ENCODE measurements around the gene ZSCAN21.
"Not testable (repeated sequence)": the region's sequence is repeated elsewhere in the genome, so short reads cannot be mapped to it uniquely, and the experiment has no call there.

The ZSCAN21 gene

DNA sequence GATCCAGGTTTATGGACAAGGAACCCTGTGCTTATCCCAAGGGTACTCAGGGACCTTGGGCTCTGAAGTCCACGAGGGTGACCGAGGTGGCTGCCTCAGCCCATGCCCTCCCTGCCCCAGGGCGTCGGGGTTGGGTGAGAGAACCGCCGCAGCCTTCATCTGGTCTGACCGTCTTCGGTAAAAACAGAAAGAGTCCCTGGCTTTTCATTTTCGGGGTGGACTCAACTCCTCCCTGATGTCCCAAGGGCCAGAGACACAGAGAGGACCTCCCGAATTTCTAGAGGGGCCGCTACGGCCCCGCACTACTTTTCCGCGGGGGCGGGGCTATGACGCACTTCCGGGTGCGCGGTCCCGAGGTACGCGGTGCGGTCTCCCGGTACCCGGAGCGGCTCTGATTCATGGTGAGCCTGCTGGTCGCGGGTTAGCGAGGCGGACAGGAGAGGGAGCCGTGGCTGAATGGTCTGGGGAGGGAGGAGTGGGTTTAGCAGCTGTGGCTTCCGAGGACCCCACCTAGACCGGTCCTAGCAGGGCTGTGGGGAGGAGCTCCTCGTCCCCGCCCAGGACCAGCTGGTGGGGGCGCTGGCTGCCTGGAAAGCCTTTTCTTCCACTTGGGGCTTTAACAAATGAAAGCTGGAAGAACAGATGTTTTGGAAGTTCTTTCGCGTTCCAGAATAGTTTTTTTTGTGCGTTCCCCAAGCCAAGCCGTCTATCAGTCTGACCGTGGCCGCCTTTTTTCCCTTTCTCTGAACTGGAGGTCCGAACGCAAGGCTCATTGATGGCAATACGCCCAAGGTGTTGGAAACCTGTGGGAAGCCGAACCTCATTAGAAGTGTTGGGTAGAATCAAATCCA, at the start of gene ZSCAN21:
ZSCAN21 (plus strand) TSS at position 334 of the 851 bp plus-strand sequence. CDS start 7,233 bp downstream, outside the sequence.
- peak; percentile 37 to 91 (median 76) for DNase-seq

DNA sequence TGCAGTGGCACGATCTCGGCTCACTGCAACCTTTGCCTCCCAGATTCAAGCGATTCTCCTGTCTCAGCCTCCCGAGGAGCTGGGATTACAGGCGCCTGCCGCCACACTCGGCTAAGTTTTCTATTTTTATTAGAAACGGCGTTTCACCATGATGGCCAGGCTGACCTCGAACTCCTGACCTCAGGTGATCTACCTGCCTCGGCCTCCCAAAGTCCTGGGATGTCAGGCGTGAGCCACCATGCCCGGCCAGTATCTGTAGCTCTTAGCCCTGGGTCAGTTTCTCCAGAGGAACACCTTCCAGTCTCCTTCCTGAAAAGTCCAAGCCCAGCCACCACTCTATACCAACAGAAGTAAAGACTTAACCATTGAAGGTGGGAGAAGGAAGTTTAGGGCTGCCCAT, 49.3 kb upstream of the ZSCAN21 start:
- DNase-seq, result no peak

DNA sequence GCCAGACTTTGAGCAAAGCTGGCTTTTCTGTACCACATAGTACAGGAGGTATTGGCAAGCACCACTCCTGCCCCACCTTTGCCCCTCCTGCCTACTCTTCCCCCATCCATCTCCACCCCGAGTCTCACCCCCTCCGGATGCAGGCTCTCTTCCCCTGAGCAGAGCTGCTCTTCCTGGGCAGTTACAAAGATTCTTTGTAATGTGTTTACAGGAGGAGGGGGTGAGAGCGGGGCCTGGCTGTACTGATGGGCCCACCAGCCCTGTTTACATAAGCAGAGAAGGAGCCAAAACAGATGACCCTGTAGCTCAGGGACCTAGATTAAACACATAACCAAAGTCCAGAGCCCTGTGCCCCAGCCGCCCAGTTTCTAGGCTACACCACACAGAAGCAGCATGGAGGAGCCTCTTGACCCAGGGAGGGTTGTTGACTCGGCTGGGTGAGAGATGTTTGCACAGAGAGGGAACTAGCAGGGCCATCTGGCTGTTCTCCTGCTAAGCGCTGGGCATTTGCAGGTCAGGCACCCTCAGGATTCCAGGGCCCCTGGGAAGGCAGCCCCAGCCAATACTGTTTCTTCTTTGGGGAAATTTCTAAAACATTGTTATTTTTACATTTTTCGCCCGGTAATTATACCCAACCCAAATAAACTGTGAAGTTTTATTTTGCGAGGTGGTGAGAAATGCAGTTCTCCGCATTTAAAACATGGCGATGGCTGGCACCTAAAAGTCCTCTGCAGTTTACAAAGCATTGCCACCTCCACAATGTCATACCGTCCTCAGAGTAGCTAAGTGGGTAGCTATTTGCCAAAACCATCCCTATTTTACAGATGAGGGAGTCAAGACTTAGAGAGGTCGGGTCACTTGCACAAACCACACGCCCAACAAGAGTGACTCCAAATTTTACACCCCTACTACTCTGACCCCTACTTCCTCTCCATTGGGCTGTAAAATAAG, 45.6 kb upstream of the ZSCAN21 start:
- DNase-seq, result peak in 40 of 51 donors; percentile 8 to 86 (median 44)

DNA sequence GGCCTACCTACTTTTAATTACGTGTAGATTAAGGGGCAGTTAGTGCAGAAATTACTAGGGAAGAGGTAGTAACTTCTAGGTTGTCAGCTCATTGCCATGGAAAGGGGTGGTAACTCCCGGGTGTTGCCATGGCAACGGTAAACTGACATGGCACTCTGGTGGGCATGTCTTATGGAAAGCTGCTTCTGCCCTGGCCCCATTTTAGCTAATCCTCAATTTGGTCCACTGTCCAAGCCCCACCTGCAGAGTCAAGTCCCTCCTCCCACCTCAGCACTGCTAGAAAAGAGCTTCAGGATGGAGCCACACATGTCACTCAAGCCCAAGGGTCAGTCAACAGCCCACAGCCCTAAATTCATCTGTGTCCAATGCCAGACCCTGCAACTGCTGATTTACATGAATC, 41.7 kb upstream of the ZSCAN21 start:
- DNase-seq, result no peak

DNA sequence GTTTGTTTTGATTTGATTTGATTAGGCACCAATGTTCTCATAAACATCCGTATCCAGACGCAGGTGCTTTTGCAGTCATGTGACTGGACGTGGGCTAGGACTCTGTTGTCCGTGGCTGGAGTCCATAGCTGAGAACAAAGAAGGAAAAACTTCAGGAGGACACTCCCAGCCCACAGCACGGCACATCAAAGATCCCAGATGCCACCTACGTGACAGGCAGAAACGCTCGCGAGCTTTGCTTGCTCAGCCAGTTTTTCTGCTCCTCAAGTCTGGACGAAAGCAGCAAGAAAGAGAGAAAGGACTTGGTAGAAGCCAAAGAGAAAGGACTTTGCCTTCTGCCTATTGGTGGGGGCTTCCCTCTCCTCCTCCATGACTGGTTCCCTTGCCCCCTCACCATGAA, 41.0 kb upstream of the ZSCAN21 start:
- no peak for DNase-seq

DNA sequence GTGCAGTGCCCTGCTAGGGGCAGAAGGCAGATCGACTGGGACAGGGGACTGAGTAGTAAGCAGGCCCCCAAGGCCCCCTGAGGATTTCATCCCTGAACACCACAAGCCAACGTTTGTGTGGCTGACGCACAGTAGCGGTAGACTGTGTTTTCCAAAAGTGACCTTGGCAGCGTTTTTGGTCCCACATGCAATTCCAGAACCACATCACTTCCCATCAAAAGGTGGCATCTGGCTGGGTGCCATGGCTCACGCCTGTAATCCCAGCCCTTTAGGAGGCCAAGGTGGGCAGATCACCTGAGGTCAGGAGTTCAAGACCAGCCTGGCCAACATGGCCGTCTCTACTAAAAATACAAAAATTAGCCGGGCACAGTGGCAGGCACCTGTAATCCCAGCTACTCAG, 39.6 kb upstream of the ZSCAN21 start:
- not testable (repeated sequence) for DNase-seq

DNA sequence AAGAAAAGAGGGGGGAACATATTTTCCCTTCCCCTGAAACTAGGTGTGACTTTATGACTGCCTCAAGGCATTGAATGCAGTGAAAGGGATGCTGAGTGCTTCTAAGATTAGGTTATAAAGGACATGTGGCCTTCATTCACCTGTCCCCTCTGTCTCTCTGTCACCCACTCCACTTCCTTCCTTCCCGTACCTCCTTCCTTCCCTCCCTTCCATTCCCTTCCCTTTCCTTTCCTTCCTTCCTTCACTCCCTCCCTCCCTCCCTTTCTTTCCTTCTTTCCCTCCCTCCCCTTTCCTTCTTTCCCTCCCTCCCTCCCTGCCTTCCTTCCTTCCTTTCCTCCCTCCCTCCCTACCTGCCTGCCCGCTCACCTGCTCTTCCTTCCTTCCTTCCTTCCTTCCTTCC, 38.7 kb upstream of the ZSCAN21 start:
- DNase-seq, result no peak

DNA sequence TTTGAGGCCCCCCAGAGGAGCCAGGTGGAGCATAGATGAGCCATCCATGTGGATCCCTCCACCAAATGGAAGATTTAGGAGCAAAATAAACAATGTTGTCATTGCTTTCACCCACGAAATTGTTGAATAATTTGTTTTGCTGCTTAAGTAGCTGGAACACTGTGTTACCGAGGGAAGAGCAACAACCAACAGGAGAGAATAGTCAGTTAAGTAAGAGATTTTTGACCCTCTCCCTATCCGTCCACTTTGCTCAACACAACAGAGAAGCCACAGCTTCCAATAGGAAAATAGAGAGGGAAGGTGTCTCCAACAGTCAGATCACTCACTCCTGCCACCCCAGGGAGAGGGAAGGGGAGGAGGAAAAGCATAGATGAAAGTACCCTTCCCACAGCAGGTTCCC, 38.1 kb upstream of the ZSCAN21 start:
- no peak for DNase-seq

DNA sequence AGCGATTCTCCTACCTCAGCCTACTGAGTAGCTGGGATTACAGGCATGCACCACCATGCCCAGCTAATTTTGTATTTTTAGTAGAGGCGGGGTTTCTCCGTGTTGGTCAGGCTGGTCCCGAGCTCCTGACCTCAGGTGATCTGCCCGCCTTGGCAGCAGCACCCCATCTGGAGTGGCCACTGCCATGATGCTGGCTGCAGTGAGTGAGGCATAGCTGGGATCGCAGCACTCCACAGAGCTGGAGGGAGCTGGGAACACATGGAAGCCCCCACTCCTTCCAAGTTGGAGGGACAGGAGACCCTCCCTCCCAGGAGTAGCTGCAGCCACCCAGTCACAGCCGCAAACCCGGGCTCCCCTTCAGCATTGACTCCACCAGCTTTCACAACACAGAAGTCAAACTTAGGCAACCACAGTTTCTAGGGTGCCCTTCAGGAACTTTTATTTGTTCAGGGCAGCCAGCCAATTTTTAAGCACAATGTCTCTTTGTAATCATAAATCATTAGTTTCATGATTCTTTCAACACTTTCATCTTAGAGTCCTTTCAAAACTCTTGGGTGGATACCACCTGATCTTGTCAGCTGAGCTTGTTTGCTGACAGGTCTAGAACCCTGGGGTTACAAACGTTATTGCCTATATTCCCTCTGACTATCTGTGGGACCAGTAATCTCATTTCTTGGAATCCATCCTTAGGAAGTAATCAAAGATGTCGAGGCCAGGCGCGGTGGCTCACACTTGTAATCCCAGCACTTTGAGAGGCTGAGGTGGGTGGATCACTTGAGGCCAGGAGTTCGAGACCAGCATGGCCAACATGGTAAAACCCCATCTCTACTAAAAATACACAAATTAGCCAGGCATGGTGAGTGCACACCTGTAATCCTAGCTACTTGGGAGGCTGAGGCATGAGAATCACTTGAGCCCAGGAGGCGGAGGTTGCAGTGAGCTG, 36.9 kb upstream of the ZSCAN21 start:
- peak in 2 of 51 donors; percentile 1 to 21 for DNase-seq

DNA sequence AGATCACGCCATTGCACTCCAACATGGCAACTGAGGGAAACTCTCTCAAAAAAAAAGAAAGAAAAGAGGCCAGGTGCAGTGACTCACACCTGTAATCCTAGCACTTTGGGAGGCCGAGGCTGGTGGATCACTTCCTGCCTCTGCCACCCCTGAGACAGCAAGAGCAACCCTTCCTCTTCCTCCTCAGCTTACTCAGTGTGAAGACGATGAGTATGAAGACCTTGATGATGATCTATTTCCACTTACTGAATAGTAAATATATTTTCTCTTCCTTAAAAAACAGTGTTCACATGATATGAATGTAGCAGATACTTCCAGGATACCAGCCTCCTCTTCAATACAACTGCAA, 36.3 kb upstream of the ZSCAN21 start:
- DNase-seq, result no peak

DNA sequence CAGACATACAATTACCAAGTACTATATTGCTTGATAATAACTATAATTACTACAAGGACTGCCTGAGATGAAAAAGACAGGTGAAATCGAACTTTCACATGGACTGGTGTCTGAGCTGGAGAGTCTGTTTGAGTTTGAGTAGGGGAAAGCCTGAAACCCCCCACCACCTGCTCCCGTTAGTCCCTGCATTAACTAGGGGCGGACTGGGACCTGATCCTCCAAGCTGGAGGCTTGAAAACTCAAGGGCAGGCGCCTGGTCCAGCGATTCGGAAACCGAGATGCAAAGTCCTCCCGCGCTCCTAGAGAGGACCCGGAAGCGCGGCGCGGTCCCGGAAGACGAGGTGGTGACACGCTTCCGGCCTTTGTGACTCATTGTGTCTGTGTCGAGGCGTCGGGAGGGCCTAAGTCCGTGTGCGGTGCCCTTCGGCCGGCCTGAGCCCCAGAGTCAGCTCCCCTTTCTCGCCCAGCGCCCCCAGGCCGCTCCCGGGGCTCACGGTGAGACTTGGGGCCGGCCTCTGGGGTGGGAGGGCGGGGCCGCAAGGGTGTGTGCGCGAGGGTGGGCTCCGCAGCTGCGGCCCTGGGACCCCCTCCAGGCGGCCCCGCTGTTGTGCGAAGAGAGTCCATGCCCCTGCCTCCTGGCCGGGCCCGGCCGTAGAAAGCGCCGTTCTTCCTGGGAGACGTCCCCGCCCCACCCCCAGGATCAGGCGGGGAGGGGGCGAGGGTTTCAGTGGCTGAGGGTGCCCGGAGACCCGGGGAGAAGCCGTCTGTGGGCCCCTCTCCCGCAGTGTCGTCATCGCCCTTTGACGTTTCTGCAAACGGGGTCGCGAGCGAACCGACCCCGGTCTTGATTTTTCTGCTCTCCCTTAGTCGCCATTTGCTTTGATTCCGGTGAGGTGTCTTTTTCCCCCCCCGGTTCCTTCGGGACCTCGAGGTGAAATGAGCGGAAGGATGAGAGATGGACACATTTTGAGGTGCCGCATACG, 34.1 kb upstream of the ZSCAN21 start, which contains the start of gene ZKSCAN1:
ZKSCAN1 (plus strand) TSS at position 365 of the 983 bp plus-strand sequence. CDS start 7,911 bp downstream, outside the sequence.
- peak in 50 of 51 donors; percentile 10 to 94 (median 82) for DNase-seq

DNA sequence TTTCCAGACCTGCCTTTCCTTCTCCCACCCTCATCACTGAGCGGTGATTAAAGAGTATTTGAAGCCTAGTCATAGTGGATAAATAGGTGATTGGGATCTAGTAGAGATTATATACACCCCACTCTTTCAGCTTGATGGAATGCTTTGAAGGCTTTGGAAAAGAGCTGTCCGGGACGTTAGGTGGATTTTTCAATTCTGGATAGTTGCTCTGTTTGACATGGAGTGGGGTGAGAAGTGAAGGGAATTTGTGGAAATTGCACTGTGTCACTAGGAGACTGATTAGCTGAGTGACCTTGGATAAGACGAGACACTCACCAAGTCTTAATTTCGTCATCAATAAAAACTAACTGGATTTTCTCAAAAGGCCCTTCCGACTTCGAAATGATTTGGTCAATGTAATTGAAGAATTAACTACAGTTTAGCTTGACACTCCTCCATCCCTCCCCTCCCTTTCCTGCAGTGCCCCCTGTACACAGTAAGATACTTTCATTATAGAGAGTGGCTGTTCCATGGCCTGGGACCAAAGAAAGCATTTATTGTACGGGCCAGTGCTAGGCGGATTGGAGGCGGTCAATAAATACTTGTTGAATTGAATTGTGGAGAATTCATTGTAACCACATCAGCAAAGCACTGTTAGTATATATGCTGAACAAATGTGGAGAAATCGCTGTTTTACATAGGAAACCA, 33.2 kb upstream of the ZSCAN21 start:
- DNase-seq, result peak in 33 of 51 donors; percentile 5 to 89 (median 44)

DNA sequence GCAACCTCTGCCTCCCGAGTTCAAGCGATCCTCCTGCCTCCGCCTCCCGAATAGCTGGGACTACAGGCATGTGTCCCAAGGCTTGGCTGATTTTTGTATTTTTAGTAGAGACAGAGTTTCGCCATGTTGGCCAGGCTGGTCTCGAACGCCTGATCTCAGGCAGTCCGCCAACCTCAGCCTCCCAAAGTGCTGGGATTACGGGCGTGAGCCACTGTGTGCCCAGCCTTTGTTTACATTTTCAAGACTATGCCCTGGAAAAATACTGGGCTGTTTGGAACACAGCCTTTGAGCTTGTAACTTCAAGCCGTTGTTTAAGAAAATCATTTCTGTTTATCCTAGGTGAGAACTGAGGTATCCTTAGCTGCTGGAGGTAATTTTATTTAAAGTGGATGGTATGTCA, 32.3 kb upstream of the ZSCAN21 start:
- DNase-seq, result peak in 6 of 51 donors; percentile 6 to 34 (median 6)

DNA sequence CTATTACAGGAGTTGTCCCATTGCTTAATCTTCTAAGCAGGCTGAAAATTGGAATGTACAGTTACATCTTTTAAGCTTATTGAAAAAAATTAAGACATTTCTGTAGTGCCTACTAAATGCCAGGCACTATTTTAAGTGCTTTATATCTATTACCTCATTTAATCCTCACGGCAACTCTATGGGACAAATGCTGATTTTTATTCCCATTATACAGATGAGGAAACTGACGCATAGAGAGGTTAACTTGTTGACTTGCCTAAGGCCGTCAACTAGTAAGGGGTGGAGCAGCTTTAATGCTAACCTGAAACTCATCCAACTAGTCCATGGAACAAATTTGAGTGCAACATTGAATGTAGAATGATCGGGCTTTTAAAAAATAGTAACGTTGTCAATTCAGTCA, 31.7 kb upstream of the ZSCAN21 start:
- DNase-seq, result no peak

DNA sequence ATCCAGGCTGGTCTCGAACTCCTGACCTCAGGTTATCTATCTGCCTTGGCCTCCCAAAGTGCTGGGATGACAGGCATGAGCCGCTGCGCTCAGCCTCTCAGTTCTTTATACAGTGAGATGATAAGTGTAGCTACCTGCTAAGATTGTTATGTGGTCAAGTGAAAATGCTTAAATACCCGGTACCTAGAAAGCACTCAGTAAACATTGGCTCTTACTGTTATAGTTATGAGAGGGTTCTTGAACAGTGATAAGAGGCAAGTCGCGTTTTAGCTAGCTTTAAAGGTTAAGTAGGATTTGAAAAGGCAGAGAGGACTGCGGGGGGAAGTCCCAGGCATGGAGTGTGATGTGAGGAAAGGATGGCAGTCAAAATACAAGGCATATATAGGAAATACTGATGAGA, 29.7 kb upstream of the ZSCAN21 start:
- peak in 1 of 51 donors; percentile 1 for DNase-seq

DNA sequence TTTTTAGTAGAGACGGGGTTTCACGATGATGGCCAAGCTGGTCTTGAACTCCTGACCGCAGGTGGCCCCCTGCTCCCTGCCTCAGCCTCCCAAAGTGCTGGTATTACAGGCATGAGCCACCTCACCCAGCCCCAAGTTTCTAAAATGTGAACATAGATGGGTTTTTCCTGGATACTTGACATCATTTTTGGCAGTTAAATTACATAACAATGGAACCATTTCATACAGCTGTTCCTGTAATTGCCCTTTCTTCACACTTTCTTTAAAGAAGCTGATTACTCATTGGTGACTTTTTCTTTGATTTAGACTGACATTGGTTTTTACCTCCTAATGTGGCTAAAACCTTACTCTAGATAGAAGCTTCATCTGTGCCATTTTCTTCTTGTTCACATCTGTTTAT, 28.3 kb upstream of the ZSCAN21 start:
- DNase-seq, result no peak

DNA sequence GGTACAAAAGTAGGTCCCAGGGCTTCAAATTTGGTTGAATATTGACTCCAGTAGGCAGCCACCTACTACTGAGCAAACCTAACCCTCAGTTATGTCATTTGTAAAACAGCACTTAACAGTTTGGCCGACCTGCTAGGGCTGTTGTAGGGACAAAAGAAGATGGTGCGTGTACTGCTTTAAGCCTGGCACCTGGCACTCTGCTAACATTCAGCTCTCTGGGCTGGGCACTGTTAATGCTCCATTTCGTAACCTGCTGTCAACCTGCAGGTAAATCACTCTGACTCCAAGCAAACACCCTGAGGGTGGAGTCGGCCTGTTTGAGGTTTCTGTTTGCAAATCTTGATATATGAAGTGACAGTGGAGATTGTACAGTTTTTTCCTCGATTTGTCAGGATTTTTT, 27.0 kb upstream of the ZSCAN21 start:
- DNase-seq, result no peak

DNA sequence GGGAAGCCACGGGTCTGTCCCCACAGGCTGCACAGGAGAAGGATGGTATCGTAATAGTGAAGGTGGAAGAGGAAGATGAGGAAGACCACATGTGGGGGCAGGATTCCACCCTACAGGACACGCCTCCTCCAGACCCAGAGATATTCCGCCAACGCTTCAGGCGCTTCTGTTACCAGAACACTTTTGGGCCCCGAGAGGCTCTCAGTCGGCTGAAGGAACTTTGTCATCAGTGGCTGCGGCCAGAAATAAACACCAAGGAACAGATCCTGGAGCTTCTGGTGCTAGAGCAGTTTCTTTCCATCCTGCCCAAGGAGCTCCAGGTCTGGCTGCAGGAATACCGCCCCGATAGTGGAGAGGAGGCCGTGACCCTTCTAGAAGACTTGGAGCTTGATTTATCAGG, 26.0 kb upstream of the ZSCAN21 start:
- DNase-seq, result no peak

DNA sequence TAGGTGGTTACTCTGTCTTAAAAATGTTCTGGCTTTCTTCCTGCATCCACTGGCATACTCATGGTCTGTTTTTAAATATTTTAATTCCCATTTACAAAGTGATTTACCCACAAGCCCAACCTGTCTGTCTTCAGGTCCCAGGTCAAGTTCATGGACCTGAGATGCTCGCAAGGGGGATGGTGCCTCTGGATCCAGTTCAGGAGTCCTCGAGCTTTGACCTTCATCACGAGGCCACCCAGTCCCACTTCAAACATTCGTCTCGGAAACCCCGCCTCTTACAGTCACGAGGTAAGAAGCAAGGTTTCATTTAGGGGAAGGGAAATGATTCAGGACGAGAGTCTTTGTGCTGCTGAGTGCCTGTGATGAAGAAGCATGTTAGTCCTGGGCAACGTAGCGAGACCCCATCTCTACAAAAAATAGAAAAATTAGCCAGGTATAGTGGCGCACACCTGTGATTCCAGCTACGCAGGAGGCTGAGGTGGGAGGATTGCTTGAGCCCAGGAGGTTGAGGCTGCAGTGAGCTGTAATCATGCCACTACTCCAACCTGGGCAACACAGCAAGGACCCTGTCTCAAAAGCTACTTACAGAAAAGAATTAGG, 25.5 kb upstream of the ZSCAN21 start:
- DNase-seq, result no peak

Data from hypothalamus (tissue), 51 donors.